NT2/D1 (cell line): ENCODE measurements around the gene FGFBP1.
A peak's percentile ranks its signal among the peaks of the same experiment; 100 is the strongest.

Experiments used
- DNase-seq: peaks from one replicate; pipeline ENCODE4 v3.0.0-alpha.2; 2011; ENCODE audit warnings: low read depth, low spot score
- H3K27me3 ChIP-seq: 2 replicates; pipeline ENCODE4 v1.6.0; 2011; ENCODE audit warnings: mild to moderate bottlenecking; ENCODE audit not compliant: insufficient read length, insufficient read depth
- H3K36me3 ChIP-seq: 2 replicates; pipeline ENCODE4 v1.6.1; 2011; ENCODE audit warnings: mild to moderate bottlenecking, low read length, mixed read lengths; ENCODE audit not compliant: insufficient read depth, insufficient read length
- H3K4me1 ChIP-seq: 2 replicates; pipeline ENCODE4 v1.5.1; 2011; ENCODE audit not compliant: insufficient read depth, insufficient read length
- H3K4me3 ChIP-seq: 2 replicates; pipeline ENCODE4 v1.5.1; 2011; ENCODE audit warnings: low read depth; ENCODE audit not compliant: insufficient read length
- H3K9ac ChIP-seq: 2 replicates; pipeline ENCODE4 v1.6.0; 2011; ENCODE audit warnings: low read depth; ENCODE audit not compliant: insufficient read length
- H3K9me3 ChIP-seq: 2 replicates; pipeline ENCODE4 v1.5.1; 2011; ENCODE audit warnings: mild to moderate bottlenecking, low read length; ENCODE audit not compliant: insufficient read depth
- SUZ12 ChIP-seq: IDR thresholded peaks from 2 replicates; pipeline ENCODE4 v1.6.1; 2011; ENCODE audit not compliant: insufficient read length, insufficient read depth; ENCODE audit errors: extremely low read depth
- YY1 ChIP-seq: IDR thresholded peaks from 2 replicates; pipeline ENCODE4 v1.6.1; 2011; ENCODE audit not compliant: insufficient read length, insufficient read depth
- ZNF274 ChIP-seq: IDR thresholded peaks from 2 replicates; pipeline ENCODE4 v1.6.1; 2011; ENCODE audit warnings: mild to moderate bottlenecking, low read depth, low read length

Gene FGFBP1

GRCh38 chr4:15956179-15956850, 17.8 kb upstream of the FGFBP1 start:
- no peak for TF ChIP-seq ZNF274
- no peak for TF ChIP-seq SUZ12
- TF ChIP-seq YY1 = no peak
- H3K9me3 ChIP-seq = peaks cover 24% of the 10 kb centered on the region; the same call in 1 of the 2 replicates
- H3K4me1 ChIP-seq = no peaks in the 10 kb centered on the region
- no peaks in the 10 kb centered on the region for H3K36me3 ChIP-seq
- DNase-seq = peak; percentile 81
- H3K9ac ChIP-seq = no peak overlapping the region
- no peak overlapping the region for H3K4me3 ChIP-seq
- no peaks in the 10 kb centered on the region for H3K27me3 ChIP-seq

DNA sequence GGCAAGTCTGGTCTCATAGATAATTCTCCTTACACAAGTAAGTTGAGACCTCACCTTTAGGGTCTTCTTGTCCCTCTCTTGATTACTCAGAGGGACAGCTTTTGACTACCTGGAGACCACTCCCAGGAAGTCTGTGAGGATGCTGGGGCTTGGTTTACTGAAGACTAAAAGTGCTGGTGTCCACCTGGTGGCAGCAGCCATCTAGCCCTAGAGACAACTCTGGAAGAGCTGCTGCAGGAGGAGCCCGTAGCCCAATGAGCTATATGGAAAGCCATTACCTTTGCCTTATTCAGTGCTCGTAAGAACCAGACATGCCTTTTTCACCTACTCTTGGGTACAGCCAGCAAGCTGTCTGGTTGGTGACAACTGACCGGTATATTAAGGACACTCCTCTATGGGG, 17.1 kb upstream of the FGFBP1 start:
- H3K4me1 ChIP-seq = no peaks in the 10 kb centered on the region
- no peak overlapping the region for H3K4me3 ChIP-seq
- no peak for TF ChIP-seq ZNF274
- no peak for TF ChIP-seq SUZ12
- TF ChIP-seq YY1 = no peak
- no peaks in the 10 kb centered on the region for H3K36me3 ChIP-seq
- DNase-seq = no peak
- no peak overlapping the region for H3K9ac ChIP-seq
- H3K9me3 ChIP-seq = peaks cover 24% of the 10 kb centered on the region; the same call in 1 of the 2 replicates
- no peaks in the 10 kb centered on the region for H3K27me3 ChIP-seq

- peaks cover 24% of the 10 kb centered on the region; the same call in 1 of the 2 replicates for H3K9me3 ChIP-seq
- H3K36me3 ChIP-seq = no peaks in the 10 kb centered on the region
- H3K27me3 ChIP-seq = no peaks in the 10 kb centered on the region
- H3K4me1 ChIP-seq = no peaks in the 10 kb centered on the region
- no peak overlapping the region for H3K9ac ChIP-seq
- DNase-seq = no peak
- no peak for TF ChIP-seq YY1
- no peak for TF ChIP-seq ZNF274
- TF ChIP-seq SUZ12 = no peak
- H3K4me3 ChIP-seq = no peak overlapping the region
Observed at GRCh38 chr4:15953625-15954024, 15.1 kb upstream of the FGFBP1 start.

DNA sequence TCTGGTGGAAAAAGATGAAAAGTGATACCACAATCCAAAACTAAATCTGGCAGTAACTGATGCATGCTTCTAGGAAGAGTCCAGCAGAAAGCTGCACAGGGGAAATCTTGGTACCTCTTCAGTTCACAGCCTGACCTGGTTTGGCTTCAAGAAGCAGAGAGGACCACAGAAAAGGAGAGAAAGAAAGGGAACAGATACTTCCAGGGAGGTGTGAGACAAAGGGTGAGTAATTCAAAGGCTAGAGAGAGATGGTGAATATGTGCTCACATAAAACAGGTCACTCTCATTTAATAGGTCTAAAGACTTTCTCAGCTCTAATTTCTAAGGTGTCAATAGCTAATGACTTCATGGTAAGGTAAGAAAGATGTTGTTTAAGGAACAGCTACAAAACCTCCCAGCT, 13.2 kb upstream of the FGFBP1 start:
- Histone ChIP-seq H3K9ac (no peak overlapping the region), H3K4me3 (no peak overlapping the region), H3K9me3 (peaks cover 24% of the 10 kb centered on the region; the same call in 1 of the 2 replicates), H3K4me1 (no peaks in the 10 kb centered on the region), H3K27me3 (no peaks in the 10 kb centered on the region), H3K36me3 (no peaks in the 10 kb centered on the region)
- no peak for DNase-seq
- TF ChIP-seq ZNF274 (no peak), SUZ12 (no peak), YY1 (no peak)

- Histone ChIP-seq H3K4me3 (no peak overlapping the region), H3K4me1 (no peaks in the 10 kb centered on the region), H3K9ac (no peak overlapping the region), H3K36me3 (no peaks in the 10 kb centered on the region), H3K9me3 (peaks cover 8% of the 10 kb centered on the region; the same call in 1 of the 2 replicates), H3K27me3 (no peaks in the 10 kb centered on the region)
- no peak for DNase-seq
- TF ChIP-seq SUZ12 (no peak), YY1 (no peak), ZNF274 (no peak)
Observed at GRCh38 chr4:15948826-15949225, 10.3 kb upstream of the FGFBP1 start.

DNA sequence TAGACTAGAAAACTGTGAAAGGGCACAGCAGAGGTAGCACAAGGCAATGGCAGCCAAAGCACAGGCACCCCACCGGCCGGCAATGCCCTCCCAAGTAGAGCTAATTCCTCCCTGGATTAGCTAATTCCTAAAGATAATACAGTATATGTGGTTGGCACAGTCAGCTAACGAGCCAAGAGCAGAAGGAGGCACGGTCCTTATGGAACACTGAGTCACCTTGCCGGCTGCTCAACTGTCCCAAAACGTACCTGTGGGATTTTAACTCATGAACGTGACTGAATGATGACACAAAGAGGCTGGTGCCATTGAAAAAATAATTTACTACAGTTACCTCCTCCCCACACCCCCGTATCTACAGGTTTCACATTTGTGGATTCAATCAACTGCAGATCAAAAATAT, 9.1 kb upstream of the FGFBP1 start:
- no peak for DNase-seq
- Histone ChIP-seq H3K4me3 (no peak overlapping the region), H3K36me3 (no peaks in the 10 kb centered on the region), H3K9ac (no peak overlapping the region), H3K4me1 (no peaks in the 10 kb centered on the region), H3K9me3 (no peaks in the 10 kb centered on the region), H3K27me3 (no peaks in the 10 kb centered on the region)
- TF ChIP-seq SUZ12 = no peak
- no peak for TF ChIP-seq YY1
- TF ChIP-seq ZNF274 = no peak

- Histone ChIP-seq H3K4me3 (no peak overlapping the region), H3K9me3 (no peaks in the 10 kb centered on the region), H3K9ac (no peak overlapping the region), H3K27me3 (no peaks in the 10 kb centered on the region), H3K4me1 (no peaks in the 10 kb centered on the region), H3K36me3 (no peaks in the 10 kb centered on the region)
- DNase-seq = no peak
- TF ChIP-seq ZNF274 = no peak
- TF ChIP-seq SUZ12 = no peak
- no peak for TF ChIP-seq YY1
Observed at GRCh38 chr4:15945516-15945915, 7.0 kb upstream of the FGFBP1 start.

- no peak overlapping the region for H3K9ac ChIP-seq
- no peaks in the 10 kb centered on the region for H3K36me3 ChIP-seq
- H3K4me1 ChIP-seq = no peaks in the 10 kb centered on the region
- H3K27me3 ChIP-seq = no peaks in the 10 kb centered on the region
- TF ChIP-seq ZNF274 (no peak), SUZ12 (no peak), YY1 (no peak)
- H3K9me3 ChIP-seq = no peaks in the 10 kb centered on the region
- DNase-seq = no peak
- H3K4me3 ChIP-seq = no peak overlapping the region
Observed at GRCh38 chr4:15944895-15945294, 6.4 kb upstream of the FGFBP1 start.
